SU-DHL-6 (cell line): ENCODE measurements around the gene PPP4R1.

ENCODE experiments used
- H2AFZ ChIP-seq: fragments of 200-600 bp; sonication (generic); 2 replicates; pipeline ENCODE4 v1.6.1; 2014; ENCODE audit warnings: low read depth, mild to moderate bottlenecking, moderate library complexity, mixed read lengths, antibody characterized with exemption, low read length; ENCODE audit not compliant: severe bottlenecking
- H3F3A ChIP-seq: fragments of 200-600 bp; shearing (Covaris generic); 2 replicates; pipeline ENCODE4 v1.6.0; 2016; ENCODE audit warnings: antibody characterized with exemption, mild to moderate bottlenecking; ENCODE audit not compliant: insufficient read depth
- H3K27ac ChIP-seq: fragments of 200-600 bp; sonication (generic); 2 replicates; pipeline ENCODE4 v1.5.1; 2016; ENCODE audit warnings: low read depth, mild to moderate bottlenecking, low read length, moderate library complexity, mixed read lengths
- H3K27me3 ChIP-seq: fragments of 200-600 bp; sonication (generic), shearing (Covaris generic); 2 replicates; pipeline ENCODE4 v1.6.0; 2014; ENCODE audit warnings: mild to moderate bottlenecking, low read length
- H3K36me3 ChIP-seq: fragments of 200-600 bp; sonication (generic); 2 replicates; pipeline ENCODE4 v1.6.1; 2014; ENCODE audit warnings: mild to moderate bottlenecking, low read length, mixed read lengths
- H3K4me2 ChIP-seq: fragments of 300-600, 200-600 bp; shearing (Covaris generic), sonication (generic); 2 replicates; pipeline ENCODE4 v1.6.0; 2014; ENCODE audit warnings: low read length, low read depth, mild to moderate bottlenecking; ENCODE audit not compliant: poor library complexity, severe bottlenecking
- H3K4me3 ChIP-seq: fragments of 200-600 bp; sonication (generic); 2 replicates; pipeline ENCODE4 v1.5.1; 2014; ENCODE audit warnings: antibody characterized with exemption, low read length, mild to moderate bottlenecking, mixed read lengths; ENCODE audit not compliant: insufficient read depth, poor library complexity, severe bottlenecking
- H3K79me2 ChIP-seq: fragments of 200-600 bp; sonication (generic); 2 replicates; pipeline ENCODE4 v1.6.1; 2014; ENCODE audit warnings: mild to moderate bottlenecking, low read length, moderate library complexity; ENCODE audit not compliant: insufficient read depth
- H3K9ac ChIP-seq: fragments of 200-600 bp; sonication (generic); 2 replicates; pipeline ENCODE4 v1.7.0; 2014; ENCODE audit warnings: mild to moderate bottlenecking, low read length
- H3K9me2 ChIP-seq: fragments of 200-600 bp; sonication (generic); replicated peaks from 2 replicates; pipeline ENCODE4 v1.6.1; 2014; ENCODE audit warnings: low read length; ENCODE audit not compliant: insufficient read depth
- H3K9me3 ChIP-seq: fragments of 200-600 bp; sonication (generic); 2 replicates; pipeline ENCODE4 v1.6.1; 2014; ENCODE audit warnings: low read length, mixed read lengths; ENCODE audit not compliant: insufficient read depth
- H4K20me1 ChIP-seq: fragments of 200-600 bp; sonication (generic); 2 replicates; pipeline ENCODE4 v1.6.1; 2014; ENCODE audit warnings: low read depth, mild to moderate bottlenecking, antibody characterized with exemption, low read length, moderate library complexity, mixed read lengths
- CTCF ChIP-seq: fragments of 200-600 bp; sonication (generic); IDR thresholded peaks from one replicate; pipeline ENCODE4 v1.5.1; 2017; ENCODE audit warnings: antibody characterized with exemption, mild to moderate bottlenecking, low read length, moderate library complexity; ENCODE audit not compliant: insufficient read depth, poor library complexity, severe bottlenecking
- EZH2phosphoT487 ChIP-seq: fragments of 200-600 bp; sonication (generic), shearing (Covaris generic); conservative IDR thresholded peaks from 2 replicates; pipeline ENCODE4 v1.6.1; 2018; ENCODE audit warnings: mild to moderate bottlenecking, antibody characterized with exemption, low read length, moderate library complexity, mixed read lengths

Gene PPP4R1

GRCh38 chr18:9612215-9612830, 2.0 kb downstream of the PPP4R1 start:
- Histone ChIP-seq H3K36me3 (peaks cover 6% of the 10 kb centered on the region; the same call in 1 of the 2 replicates), H3K4me3 (no peak overlapping the region), H3K27ac (0 out of 2 replicates have a peak overlapping the region, but pooled peaks have one; percentile 45), H2AFZ (no peak overlapping the region), H3K79me2 (peaks cover 39% of the 10 kb centered on the region), H3K9ac (peak overlapping the region; percentile 79; the same call in 1 of the 2 replicates), H3K9me2 (no peaks in the 10 kb centered on the region), H3K27me3 (no peaks in the 10 kb centered on the region), H3K9me3 (no peaks in the 10 kb centered on the region), H3F3A (peaks cover 14% of the 10 kb centered on the region), H4K20me1 (0 out of 2 replicates have a peak, but pooled peaks cover 5% of the 10 kb centered on the region), H3K4me2 (peak overlapping the region; percentile 88)
- TF ChIP-seq EZH2phosphoT487 (no peak), CTCF (peak; percentile 21)

GRCh38 chr18:9609190-9609589, 5.2 kb downstream of the PPP4R1 start:
- H3K36me3 ChIP-seq: peaks cover 6% of the 10 kb centered on the region; the same call in 1 of the 2 replicates
- no peak overlapping the region for H3K4me3 ChIP-seq
- peaks cover 11% of the 10 kb centered on the region; the same call in 1 of the 2 replicates for H4K20me1 ChIP-seq
- H3K9me2 ChIP-seq: no peaks in the 10 kb centered on the region
- H3K9ac ChIP-seq: no peak overlapping the region
- peaks cover 14% of the 10 kb centered on the region for H3F3A ChIP-seq
- no peaks in the 10 kb centered on the region for H3K9me3 ChIP-seq
- H3K27ac ChIP-seq: no peak overlapping the region
- H3K79me2 ChIP-seq: peaks cover 51% of the 10 kb centered on the region
- H3K27me3 ChIP-seq: no peaks in the 10 kb centered on the region
- no peak overlapping the region for H3K4me2 ChIP-seq
- no peak overlapping the region for H2AFZ ChIP-seq
- TF ChIP-seq CTCF (no peak), EZH2phosphoT487 (no peak)

- no peak overlapping the region for H3K4me3 ChIP-seq
- H3K27me3 ChIP-seq: no peaks in the 10 kb centered on the region
- no peak for TF ChIP-seq EZH2phosphoT487
- TF ChIP-seq CTCF: no peak
- H3K36me3 ChIP-seq: peaks cover 6% of the 10 kb centered on the region; the same call in 1 of the 2 replicates
- peaks cover 14% of the 10 kb centered on the region for H3F3A ChIP-seq
- H3K9me3 ChIP-seq: no peaks in the 10 kb centered on the region
- no peak overlapping the region for H3K27ac ChIP-seq
- H4K20me1 ChIP-seq: peaks cover 11% of the 10 kb centered on the region; the same call in 1 of the 2 replicates
- no peak overlapping the region for H3K9ac ChIP-seq
- H3K9me2 ChIP-seq: no peaks in the 10 kb centered on the region
- peaks cover 51% of the 10 kb centered on the region for H3K79me2 ChIP-seq
- H3K4me2 ChIP-seq: no peak overlapping the region
- H2AFZ ChIP-seq: no peak overlapping the region
These were observed 5.6 kb downstream of the PPP4R1 start for GRCh38 chr18:9608728-9609127.
